Pons (tissue), 1 donor: ENCODE data around the gene RETREG2.
A peak's percentile ranks its signal among the peaks of the same experiment; 100 is the strongest.

ENCODE experiments used
- DNase-seq: peaks from one replicate; pipeline ENCODE4 v3.0.0-alpha.2; 2016; ENCODE audit warnings: low spot score

The RETREG2 gene

GRCh38 chr2:219169930-219170654 is 8.0 kb upstream of the RETREG2 start, which contains the start of gene SLC23A3:
Gene SLC23A3, minus strand, starts transcription at chr2:219170029. Its CDS starts 45 bp downstream, at chr2:219169984.
- DNase-seq = no peak

- DNase-seq = peak; percentile 67
Measured at GRCh38 chr2:219171231-219171651, 6.8 kb upstream of the RETREG2 start.

DNA sequence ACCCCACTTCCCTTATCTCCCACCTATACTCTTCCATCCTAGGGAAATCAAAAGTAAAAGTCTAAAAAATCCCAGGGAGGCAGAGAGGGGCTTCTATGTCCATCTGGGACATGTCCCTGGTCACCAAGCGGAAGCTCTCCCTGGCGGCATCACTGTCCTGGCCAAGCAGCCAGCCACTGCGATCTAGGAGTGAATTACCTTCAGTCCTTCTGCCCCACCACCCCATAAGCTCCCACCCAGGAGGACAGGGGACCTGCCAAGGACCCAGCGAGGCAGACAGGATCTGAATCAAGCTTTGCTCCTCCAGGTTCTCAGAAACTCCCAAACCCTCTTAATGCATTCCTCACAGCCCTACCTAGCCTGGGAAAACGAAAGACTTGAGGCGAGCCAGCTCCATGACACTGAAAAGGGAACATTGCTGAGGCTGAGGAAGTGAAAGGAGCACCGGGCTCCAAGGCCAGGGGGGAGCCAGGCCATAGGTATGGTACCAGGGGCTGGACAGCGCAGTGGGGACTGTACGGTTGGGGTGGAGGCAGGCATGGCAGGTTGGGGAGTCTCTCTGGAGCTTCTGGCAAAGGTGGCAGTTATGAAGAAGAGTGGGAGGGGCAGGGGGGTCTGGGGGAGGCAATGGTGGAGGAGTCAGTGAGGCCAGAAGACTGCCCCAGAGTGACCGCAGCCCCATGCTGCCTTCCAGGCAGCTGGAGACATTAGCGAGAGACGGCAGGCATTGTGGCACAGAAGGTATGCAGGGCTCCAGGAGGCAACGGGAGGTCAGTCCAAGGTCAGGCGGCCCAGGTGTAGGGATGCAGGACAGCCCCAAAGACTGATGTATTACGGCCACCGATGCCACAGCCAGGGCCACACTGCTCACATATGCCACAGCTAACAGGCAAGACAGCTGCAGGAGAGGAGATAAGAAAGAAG is 5.6 kb upstream of the RETREG2 start:
- no peak for DNase-seq

- no peak for DNase-seq
Measured at GRCh38 chr2:219173176-219173575, 4.9 kb upstream of the RETREG2 start.

DNA sequence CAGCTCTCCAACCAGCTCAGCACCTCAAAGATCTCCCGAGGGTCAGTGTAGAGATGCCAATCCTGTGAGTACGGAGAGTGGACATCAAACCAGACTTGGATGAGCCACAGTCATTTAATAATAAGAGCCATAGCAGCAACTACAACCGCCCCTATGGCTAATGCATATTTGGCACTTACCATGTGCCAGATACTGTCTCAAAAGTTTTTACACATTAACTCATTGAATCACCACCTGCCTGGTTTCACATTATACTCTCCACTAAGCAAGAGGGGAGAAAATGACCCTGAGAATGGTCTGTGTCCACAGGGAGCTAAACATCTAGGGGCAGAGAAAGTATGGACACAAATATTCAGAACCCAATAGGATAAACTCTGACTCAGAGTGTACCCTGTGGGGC is 3.9 kb upstream of the RETREG2 start:
- no peak for DNase-seq

- DNase-seq = no peak
Measured at GRCh38 chr2:219174801-219175200, 3.3 kb upstream of the RETREG2 start.

DNA sequence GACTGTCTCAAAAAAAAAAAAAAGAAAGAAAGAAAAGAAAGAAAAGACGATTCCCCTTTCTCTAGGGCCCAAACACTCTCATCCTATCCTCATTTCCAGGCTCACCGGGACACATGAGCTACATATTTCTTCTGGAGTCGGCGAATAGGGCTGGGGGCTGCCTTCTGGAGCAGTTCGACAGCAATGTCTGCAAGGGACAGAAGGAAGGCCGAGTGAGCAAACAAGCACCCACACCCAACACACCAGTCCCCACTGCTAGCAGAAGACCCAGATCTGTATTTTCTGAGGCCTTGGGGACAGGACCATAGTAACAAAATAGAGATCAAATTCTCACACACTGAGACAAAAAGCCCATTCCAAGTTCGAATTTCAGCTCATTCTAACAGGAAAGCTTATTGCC is 2.6 kb upstream of the RETREG2 start:
- no peak for DNase-seq

DNA sequence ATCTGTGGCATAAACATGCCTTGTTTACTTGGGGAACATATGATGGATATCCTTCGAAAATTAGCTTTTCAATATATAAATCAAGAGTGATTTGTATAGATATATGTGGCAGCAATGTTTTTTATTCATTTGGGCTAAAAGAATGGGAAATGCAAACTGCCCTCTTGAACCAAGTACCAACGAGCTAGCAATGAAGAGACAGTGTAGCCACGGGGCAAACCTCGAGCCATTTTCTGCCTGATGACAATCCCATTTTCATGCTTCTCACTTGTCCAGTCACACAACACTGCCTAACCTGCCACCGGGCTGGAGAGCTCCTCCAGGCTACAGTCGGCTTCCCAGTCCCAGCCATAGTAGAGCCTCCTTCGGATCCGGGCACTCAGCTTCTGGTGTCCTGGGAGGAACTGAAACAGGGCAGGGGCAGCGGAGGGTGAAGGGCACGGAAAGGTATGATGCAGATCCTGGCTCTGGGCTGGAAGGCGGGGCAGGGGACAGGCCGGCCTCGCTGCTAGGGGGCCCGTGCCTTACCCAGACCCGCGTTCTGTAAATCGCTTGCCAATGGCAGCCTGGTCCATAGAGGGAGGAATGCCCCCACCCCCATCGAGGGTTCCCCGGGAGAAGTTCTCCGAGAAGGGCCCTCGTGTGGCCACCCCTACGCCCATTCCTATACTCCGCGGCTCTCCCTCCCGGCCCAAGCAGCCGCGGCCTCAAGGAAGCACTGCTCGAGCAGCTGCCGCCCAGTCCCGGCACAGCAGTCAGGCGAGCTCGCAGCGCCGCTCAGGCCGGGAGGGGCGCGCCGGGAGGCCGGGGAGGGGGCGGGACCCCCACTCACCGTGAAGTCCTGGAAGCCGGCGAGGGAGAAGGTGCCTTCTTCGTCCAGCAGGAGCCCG is 1.9 kb upstream of the RETREG2 start:
- peak; percentile 42 for DNase-seq

GRCh38 chr2:219176818-219177551 is 1.1 kb upstream of the RETREG2 start, which contains the start of gene CNPPD1:
Gene CNPPD1, minus strand, starts transcription at chr2:219176925. Its CDS starts 97 bp downstream, at chr2:219176828.
- DNase-seq = peak; percentile 85

- DNase-seq = peak; percentile 22
Measured at GRCh38 chr2:219178377-219179175, 501 bp downstream of the RETREG2 start.

DNA sequence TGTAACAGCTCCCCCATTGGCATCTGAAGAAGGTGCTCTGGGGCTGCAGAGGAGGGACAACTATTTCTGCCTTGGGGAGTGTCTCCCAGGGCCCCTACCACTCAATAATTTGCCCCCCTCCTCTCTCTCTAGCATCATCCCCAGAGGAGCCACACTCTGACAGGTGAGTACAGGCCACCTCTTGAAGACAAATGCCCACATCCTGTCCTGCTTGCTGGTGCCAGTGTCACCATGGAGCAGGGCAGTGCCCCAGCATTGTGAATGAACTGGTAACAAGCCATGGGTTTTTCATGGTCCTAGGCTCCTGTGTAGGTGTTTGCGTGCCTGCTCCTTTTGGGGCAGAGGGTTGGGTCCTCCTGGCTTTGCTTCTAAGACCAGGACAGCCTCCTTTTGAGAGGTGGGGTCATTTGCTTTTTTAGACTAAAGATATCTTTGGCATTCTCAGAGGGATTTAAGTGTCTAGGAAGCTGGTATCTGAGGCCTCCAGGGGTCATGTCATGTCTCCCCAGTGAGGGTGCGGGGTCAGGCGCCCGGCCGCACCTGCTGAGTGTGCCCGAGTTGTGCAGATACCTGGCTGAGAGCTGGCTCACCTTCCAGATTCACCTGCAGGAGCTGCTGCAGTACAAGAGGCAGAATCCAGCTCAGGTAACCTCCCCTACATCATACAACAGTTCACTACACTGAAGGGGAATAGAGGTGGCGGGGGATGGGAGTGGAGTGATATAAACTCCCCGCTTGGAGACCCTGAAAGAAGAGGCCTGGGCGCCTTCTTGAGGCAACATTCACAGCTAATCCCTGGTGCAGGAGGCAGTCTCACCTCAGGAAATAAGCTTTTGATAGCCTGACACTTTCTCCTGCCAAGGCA is 1.8 kb downstream of the RETREG2 start:
- no peak for DNase-seq

DNA sequence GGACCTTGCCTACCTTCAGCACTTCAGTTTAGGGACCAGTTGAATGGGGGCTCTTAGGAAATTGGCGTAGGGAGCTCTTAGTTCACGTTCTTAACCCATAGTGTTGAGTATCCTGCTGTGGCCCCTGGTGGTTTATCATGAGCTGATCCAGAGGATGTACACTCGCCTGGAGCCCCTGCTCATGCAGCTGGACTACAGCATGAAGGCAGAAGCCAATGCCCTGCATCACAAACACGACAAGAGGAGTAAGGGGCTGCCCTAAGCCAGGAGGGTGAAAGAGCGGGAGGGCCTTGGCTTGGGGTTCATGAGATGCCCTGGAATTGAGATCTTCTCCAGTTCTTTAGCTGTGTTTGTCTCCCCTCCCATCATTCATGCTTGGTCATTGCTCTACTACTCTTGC is 2.9 kb downstream of the RETREG2 start:
- no peak for DNase-seq

GRCh38 chr2:219181531-219181930 is 3.5 kb downstream of the RETREG2 start:
- no peak for DNase-seq

- no peak for DNase-seq
Measured at GRCh38 chr2:219182331-219183150, 4.5 kb downstream of the RETREG2 start.

DNA sequence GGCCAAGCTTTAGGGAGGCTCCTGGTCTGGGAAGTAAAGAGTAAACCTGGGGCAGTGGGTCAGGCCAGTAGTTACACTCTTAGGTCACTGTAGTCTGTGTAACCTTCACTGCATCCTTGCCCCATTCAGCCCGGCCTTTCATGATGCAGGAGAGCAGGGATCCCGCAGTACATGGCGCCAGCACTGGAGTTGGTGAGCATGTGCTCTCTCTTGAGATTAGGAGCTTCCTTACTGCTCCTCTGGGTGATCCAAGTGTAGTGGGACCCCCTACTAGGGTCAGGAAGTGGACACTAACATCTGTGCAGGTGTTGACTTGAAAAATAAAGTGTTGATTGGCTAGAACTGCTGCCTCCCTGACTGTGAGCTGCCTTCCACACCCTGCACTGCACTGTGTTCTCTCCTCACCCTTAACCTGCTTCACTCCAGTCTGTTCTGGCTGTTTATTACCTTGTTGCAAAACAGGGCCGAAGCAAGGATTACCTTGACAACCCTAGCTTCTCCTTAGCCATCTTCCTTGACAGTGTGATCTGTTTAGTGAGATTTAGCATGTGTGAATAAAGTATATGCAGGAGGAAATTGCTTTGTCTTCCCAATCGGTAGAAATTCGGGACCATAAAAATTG is 5.2 kb downstream of the RETREG2 start:
- no peak for DNase-seq

GRCh38 chr2:219184121-219184520 is 6.0 kb downstream of the RETREG2 start:
- DNase-seq = no peak

DNA sequence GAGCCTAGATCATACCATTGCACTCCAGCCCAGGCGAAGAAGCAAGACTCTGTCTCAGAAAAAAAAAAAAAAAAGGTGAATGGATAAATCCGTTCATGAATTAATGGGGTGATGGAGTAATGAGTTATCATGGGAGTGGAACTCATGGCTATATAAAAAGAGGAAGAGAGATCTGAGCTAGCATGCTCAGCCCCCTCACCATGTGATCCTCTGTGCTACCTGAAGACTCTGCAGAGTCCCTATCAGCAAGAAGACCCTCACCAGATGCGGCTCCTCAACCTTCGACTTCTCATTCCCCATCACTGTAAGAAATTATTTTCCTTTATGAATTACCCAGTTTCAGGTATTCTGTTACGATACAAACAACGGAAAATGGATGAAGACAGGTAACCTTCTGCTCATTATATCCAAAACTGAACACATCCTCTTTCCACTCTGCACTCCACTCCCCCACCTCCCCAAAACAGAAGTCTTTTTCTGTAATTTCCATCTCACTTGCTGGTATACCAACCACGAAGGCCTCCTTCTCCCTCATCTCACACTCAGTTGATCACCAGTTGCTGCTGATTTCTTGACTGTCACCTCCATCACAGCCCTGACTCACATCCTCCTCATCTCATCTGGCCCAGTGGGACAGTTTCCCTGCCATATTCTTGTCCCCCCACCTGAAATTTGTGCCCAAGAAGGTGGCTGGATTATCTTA is 8.8 kb downstream of the RETREG2 start:
- no peak for DNase-seq
